Hepatocyte (in vitro differentiated cells): ENCODE measurements around the gene MAP4K2.

ENCODE experiments used
- CTCF ChIP-seq: fragments of 200-600 bp; sonication (generic); IDR thresholded peaks from 2 replicates; pipeline ENCODE4 v1.5.1; 2016; ENCODE audit warnings: antibody characterized with exemption, mild to moderate bottlenecking; ENCODE audit not compliant: poor library complexity
- EZH2 ChIP-seq: fragments of 200-600 bp; sonication (generic); IDR thresholded peaks from 2 replicates; pipeline ENCODE4 v1.6.1; 2016; ENCODE audit warnings: antibody characterized with exemption, mild to moderate bottlenecking, borderline replicate concordance
- EZH2phosphoT487 ChIP-seq: fragments of 200-600 bp; sonication (generic); IDR thresholded peaks from one replicate; pipeline ENCODE4 v1.6.1; 2018; ENCODE audit warnings: antibody characterized with exemption, mild to moderate bottlenecking, low read depth, moderate library complexity; ENCODE audit not compliant: unreplicated experiment, severe bottlenecking

- TF ChIP-seq EZH2 (no peak), CTCF (no peak), EZH2phosphoT487 (no peak)
Observed at GRCh38 chr11:64786308-64786707, 16.7 kb downstream of the MAP4K2 start.
